B cell (primary cell): ENCODE measurements around the gene CDK5R2. TPM values are rescaled to one million over a fixed set of nuclear protein-coding genes. Genes with fewer than 3 reads are reported as not detected.
"Not testable (repeated sequence)": the region's sequence is repeated elsewhere in the genome, so short reads cannot be mapped to it uniquely, and the experiment has no call there.

Experiments
- ATAC-seq: fragments of 200-7000 bp; cut with Tn5 transposase; one replicate; pipeline ENCODE4 v1.10.0; 2021; ENCODE audit warnings: low read depth, mild to moderate bottlenecking, moderate number of reproducible peaks, moderate library complexity
- CTCF ChIA-PET: fragments of 350-600 bp; sonication (Branson Sonifier 250); formaldehyde crosslinking; loops from one replicate; lab custom pipeline; 2021; ENCODE audit warnings: antibody characterized with exemption, inconsistent platforms; lab: Charles Lee
- POLR2A ChIA-PET: fragments of 350-600 bp; sonication (Branson Sonifier 250); formaldehyde crosslinking; loops from one replicate; lab custom pipeline; 2021; ENCODE audit warnings: antibody characterized with exemption; lab: Charles Lee
- DNase-seq: peaks from one replicate; pipeline ENCODE4 v3.0.0; 2013
- H2AFZ ChIP-seq: 2 replicates; pipeline ENCODE4 v1.6.1; 2012; ENCODE audit warnings: mild to moderate bottlenecking, low read depth, low read length; ENCODE audit not compliant: insufficient read depth, poor library complexity, severe bottlenecking
- H3K27ac ChIP-seq, 2 donors: 1 replicate in 1 of 2; 2 replicates in 1 of 2; pipeline ENCODE4 v1.5.1; 2012 to 2013; ENCODE audit warnings: low read length in 2 of 2, mild to moderate bottlenecking in 2 of 2, moderate library complexity in 1 of 2
- H3K27me3 ChIP-seq, 4 experiments: fragments of 200-600 bp in 1 of 4; sonication (generic) in 1 of 4; replicated peaks in 1 of 4; 1 replicate in 2 of 4; 2 replicates in 2 of 4; pipeline versions ENCODE4 v1.6.1 to v1.7.0; 2013 to 2016; ENCODE audit warnings: low read length in 3 of 4, mild to moderate bottlenecking in 2 of 4, mixed read lengths in 1 of 4, moderate library complexity in 1 of 4; ENCODE audit not compliant: insufficient read depth in 4 of 4, control insufficient read depth in 3 of 4; ENCODE audit errors: control extremely low read depth in 1 of 4
- H3K36me3 ChIP-seq, 2 experiments: replicated peaks in 1 of 2; 1 replicate in 1 of 2; 2 replicates in 1 of 2; pipeline versions ENCODE4 v1.6.1 to v1.7.1; 2013; ENCODE audit warnings: low read length in 1 of 2; ENCODE audit not compliant: insufficient read depth in 2 of 2, control insufficient read depth in 1 of 2; ENCODE audit errors: control extremely low read depth in 1 of 2, extremely low read depth in 1 of 2
- H3K4me1 ChIP-seq, 2 donors: fragments of 200-600 bp in 1 of 2; sonication (generic) in 1 of 2; 1 replicate in 1 of 2; 2 replicates in 1 of 2; pipeline versions ENCODE4 v1.5.1 to v1.6.1; 2013 to 2017; ENCODE audit warnings: low read length in 2 of 2; ENCODE audit not compliant: control insufficient read depth in 2 of 2, insufficient read depth in 2 of 2
- H3K4me2 ChIP-seq: replicated peaks from 2 replicates; pipeline ENCODE3; 2012; ENCODE audit warnings: mild to moderate bottlenecking, low read depth, low read length; ENCODE audit not compliant: poor library complexity, severe bottlenecking
- H3K4me3 ChIP-seq, 5 experiments: fragments of 200-600 bp in 1 of 5; sonication (generic) in 1 of 5; 1 replicate in 3 of 5; 2 replicates in 2 of 5; pipeline versions ENCODE4 v1.5.1 to v1.7.0; 2011 to 2016; ENCODE audit warnings: low read length in 4 of 5, mild to moderate bottlenecking in 4 of 5, low read depth in 2 of 5, control low read depth in 1 of 5, moderate library complexity in 1 of 5; ENCODE audit not compliant: insufficient read depth in 1 of 5; ENCODE audit errors: control extremely low read depth in 1 of 5, extremely low read depth in 1 of 5
- H3K79me2 ChIP-seq: fragments of 200-600 bp; sonication (generic); one replicate; pipeline ENCODE4 v1.6.0; 2016; ENCODE audit warnings: low read length; ENCODE audit not compliant: control insufficient read depth, insufficient read depth
- H3K9ac ChIP-seq: fragments of 200-600 bp; sonication (generic); 2 replicates; pipeline ENCODE4 v1.6.1; 2017; ENCODE audit warnings: mild to moderate bottlenecking, low read length, moderate library complexity
- H3K9me3 ChIP-seq, 3 donors: one replicate each; pipeline versions ENCODE4 v1.6.1 to v1.7.1; 2013; ENCODE audit warnings: low read length in 2 of 3; ENCODE audit not compliant: control insufficient read depth in 2 of 3, insufficient read depth in 1 of 3; ENCODE audit errors: control extremely low read depth in 1 of 3
- H4K20me1 ChIP-seq: 2 replicates; pipeline ENCODE4 v1.6.0; 2012; ENCODE audit warnings: mild to moderate bottlenecking, low read length; ENCODE audit not compliant: insufficient read depth, control insufficient read depth, poor library complexity, severe bottlenecking
- H3K27ac Mint-ChIP-seq: one replicate; pipeline ENCODE4 v1.8.0; 2021; ENCODE audit warnings: mixed read lengths
- H3K27me3 Mint-ChIP-seq: one replicate; pipeline ENCODE4 v1.8.0; 2021; ENCODE audit warnings: mixed read lengths
- H3K4me1 Mint-ChIP-seq: one replicate; pipeline ENCODE4 v1.8.0; 2021; ENCODE audit warnings: mixed read lengths
- H3K4me3 Mint-ChIP-seq: one replicate; pipeline ENCODE4 v1.8.0; 2021; ENCODE audit warnings: mixed read lengths
- H3K9me3 Mint-ChIP-seq: one replicate; pipeline ENCODE4 v1.8.0; 2022; ENCODE audit warnings: mixed read lengths; ENCODE audit not compliant: insufficient read depth
- CTCF ChIP-seq: fragments of 200-600 bp; IDR thresholded peaks from one replicate; pipeline ENCODE4 v1.8.0; 2022; ENCODE audit warnings: antibody characterized with exemption, mild to moderate bottlenecking
- EZH2 ChIP-seq: IDR thresholded peaks from 2 replicates; pipeline ENCODE4 v1.6.1; 2012; ENCODE audit warnings: borderline replicate concordance, low read depth, mild to moderate bottlenecking, moderate library complexity, low read length; ENCODE audit not compliant: insufficient read depth, poor library complexity, severe bottlenecking
- WGBS: methylation state at CpG from one replicate; pipeline ENCODE4 v1.1.5; 2013; ENCODE audit warnings: missing lambda C conversion rate; ENCODE audit not compliant: insufficient coverage; 5-methylcytosine and 5-hydroxymethylcytosine counted together
- intact Hi-C: fragments of 100-400 bp; cut with micrococcal nuclease; formaldehyde crosslinking; loops from one replicate; pipeline ENCODE4 v1.10.0; 2022
- polyA plus RNA-seq: library from polyadenylated mRNA; depleted of rRNA; stranded (reverse); fragments of >200 nt; gene quantifications from 2 replicates; pipeline ENCODE4 v1.2.3, GENCODE V29; 2012
- total RNA-seq, 2 donors: library from RNA; stranded (reverse); fragments of 120-200 nt in 1 of 2; gene quantifications; 1 replicate in 1 of 2; 2 replicates in 1 of 2; pipeline versions ENCODE4 v1.2.3 to v1.2.4, GENCODE V29; 2013 to 2022

CDK5R2 gene
- total and polyA plus RNA-seq, 2 donors (not counting 1 experiment from before 2014, with no cell fraction given), result not detected

DNA sequence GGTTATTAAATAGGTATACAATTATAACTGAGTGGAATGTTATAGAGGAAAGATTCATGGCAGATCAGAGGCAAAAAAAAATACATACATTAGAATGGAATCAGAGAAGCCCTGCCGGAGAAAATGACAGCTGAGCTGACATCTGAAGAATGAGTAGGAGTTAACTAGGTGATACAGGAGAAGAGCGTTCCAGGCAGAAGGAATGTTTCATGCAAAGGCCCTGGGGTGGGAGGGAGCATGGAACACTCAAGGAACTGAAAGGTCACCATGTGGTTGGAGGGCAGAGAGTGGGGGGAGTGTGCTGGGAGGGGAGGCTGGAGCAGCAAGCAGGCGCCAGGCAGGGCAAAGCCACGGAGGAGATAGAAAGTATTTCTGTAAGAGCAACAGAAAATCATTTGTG is 31.6 kb upstream of the CDK5R2 start:
- Histone ChIP-seq H3K4me3 (no peak overlapping the region), H3K27me3 (peaks cover 0 to 7% (median 2%) of the 10 kb centered on the region in 4 experiments), H3K4me2 (no peak overlapping the region), H3K36me3 (no peaks in the 10 kb centered on the region), H3K27ac (no peak overlapping the region), H4K20me1 (no peaks in the 10 kb centered on the region), H3K4me1 (no peaks in the 10 kb centered on the region), H2AFZ (no peak overlapping the region), H3K9ac (no peak overlapping the region), H3K79me2 (no peaks in the 10 kb centered on the region), H3K9me3 (peaks cover 3 to 20% (median 18%) of the 10 kb centered on the region in 3 donors)
- no peak for ATAC-seq
- WGBS, result 85% methylated on average over 2 of the region's 4 CpGs
- H3K4me1 Mint-ChIP-seq, result no peaks in the 10 kb centered on the region
- no peak overlapping the region for H3K4me3 Mint-ChIP-seq
- no peak overlapping the region for H3K27ac Mint-ChIP-seq
- peaks cover 7% of the 10 kb centered on the region for H3K9me3 Mint-ChIP-seq
- DNase-seq, result no peak
- CTCF ChIA-PET, result no interaction called here
- H3K27me3 Mint-ChIP-seq, result peaks cover 25% of the 10 kb centered on the region
- intact Hi-C loops, result no loop called here
- POLR2A ChIA-PET, result no interaction called here
- TF ChIP-seq CTCF (no peak), EZH2 (no peak)

GRCh38 chr2:218930488-218930887 is 29.0 kb upstream of the CDK5R2 start:
- H3K4me2 ChIP-seq, H3K79me2 ChIP-seq, H3K9ac ChIP-seq, H4K20me1 ChIP-seq, DNase-seq, H3K4me3 ChIP-seq, CTCF ChIA-PET, ATAC-seq, POLR2A ChIA-PET, H3K27ac Mint-ChIP-seq, H3K9me3 ChIP-seq, H3K27ac ChIP-seq, H3K9me3 Mint-ChIP-seq, H2AFZ ChIP-seq, H3K27me3 ChIP-seq, H3K36me3 ChIP-seq, H3K4me1 Mint-ChIP-seq, H3K4me1 ChIP-seq, H3K4me3 Mint-ChIP-seq, intact Hi-C loops: not testable (repeated sequence)
- H3K27me3 Mint-ChIP-seq, result peaks cover 27% of the 10 kb centered on the region
- 97% methylated on average over 3 of the region's 10 CpGs for WGBS

DNA sequence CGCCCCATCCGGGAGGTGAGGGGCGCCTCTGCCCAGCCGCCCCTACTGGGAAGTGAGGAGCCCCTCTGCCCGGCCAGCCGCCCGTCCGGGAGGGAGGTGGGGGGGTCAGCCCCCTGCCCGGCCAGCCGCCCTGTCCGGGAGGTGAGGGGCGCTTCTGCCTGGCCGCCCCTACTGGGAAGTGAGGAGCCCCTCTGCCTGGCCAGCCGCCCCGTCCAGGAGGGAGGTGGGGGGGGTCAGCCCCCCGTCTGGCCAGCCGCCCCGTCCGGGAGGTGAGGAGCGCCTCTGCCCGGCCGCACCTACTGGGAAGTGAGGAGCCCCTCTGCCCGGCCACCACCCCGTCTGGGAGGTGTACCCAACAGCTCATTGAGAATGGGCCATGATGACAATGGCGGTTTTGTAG is 27.7 kb upstream of the CDK5R2 start:
- CTCF ChIA-PET, POLR2A ChIA-PET: not testable (repeated sequence)
- WGBS, result no CpG with 5 or more reads among the region's 25 CpGs

More for the DNA sequence above, 27.7 kb upstream of the CDK5R2 start:
- intact Hi-C loops, H2AFZ ChIP-seq, H3K9me3 Mint-ChIP-seq, H3K27ac Mint-ChIP-seq, DNase-seq, H4K20me1 ChIP-seq, H3K4me3 Mint-ChIP-seq, H3K27ac ChIP-seq, H3K36me3 ChIP-seq, H3K4me1 ChIP-seq, ATAC-seq, H3K9ac ChIP-seq, H3K9me3 ChIP-seq, H3K27me3 ChIP-seq, H3K4me2 ChIP-seq, H3K4me3 ChIP-seq, H3K4me1 Mint-ChIP-seq, H3K79me2 ChIP-seq: not testable (repeated sequence)
- H3K27me3 Mint-ChIP-seq, result peaks cover 32% of the 10 kb centered on the region
